IMR-90 (cell line): ENCODE measurements around the gene LRCH3. TPM values are rescaled to one million over a fixed set of nuclear protein-coding genes. Genes with fewer than 3 reads are reported as not detected.

Experiments
- ATAC-seq: fragments of 200-7000 bp; cut with Tn5 transposase; 2 replicates; pipeline ENCODE4 v1.9.1; 2020; ENCODE audit warnings: low read depth, mild to moderate bottlenecking, moderate library complexity
- BruUV-seq: library from RNA; stranded (reverse); fragments of 400-500 nt; replicated peaks from 2 replicates; lab custom pipeline; 2021; lab: Mats Ljungman, UMichigan
- CTCF ChIA-PET: fragments of 300-600 bp; formaldehyde crosslinking; extraction: SDS; loops from one replicate; lab custom pipeline; 2021; ENCODE audit warnings: antibody characterized with exemption; lab: Yijun Ruan, JAX
- POLR2A ChIA-PET: fragments of 300-600 bp; sonication (Branson Sonifier 250); formaldehyde crosslinking; loops from one replicate; lab custom pipeline; 2022; ENCODE audit warnings: antibody characterized with exemption; ENCODE audit not compliant: unreplicated experiment; lab: Charles Lee
- DNase-seq: peaks from one replicate; pipeline ENCODE4 v3.0.0; 2013
- H2AFZ ChIP-seq: replicated peaks from 2 replicates; pipeline ENCODE3; 2013; ENCODE audit warnings: low read length, mild to moderate bottlenecking; ENCODE audit not compliant: poor library complexity
- H2AK5ac ChIP-seq: 2 replicates; pipeline ENCODE4 v1.6.1; 2013; ENCODE audit warnings: low read depth, low read length, inconsistent platforms
- H2AK9ac ChIP-seq: replicated peaks from 2 replicates; pipeline ENCODE3; 2013; ENCODE audit warnings: mild to moderate bottlenecking, low read depth, low read length, moderate library complexity; ENCODE audit not compliant: poor library complexity
- H2BK120ac ChIP-seq: 2 replicates; pipeline ENCODE4 v1.6.1; 2013; ENCODE audit warnings: low read depth, low read length, inconsistent platforms
- H2BK15ac ChIP-seq: 3 replicates; pipeline ENCODE4 v1.6.1; 2013; ENCODE audit warnings: low read depth, low read length, inconsistent platforms
- H2BK20ac ChIP-seq: 2 replicates; pipeline ENCODE4 v1.6.1; 2013; ENCODE audit warnings: low read depth, mild to moderate bottlenecking, inconsistent platforms, low read length, moderate library complexity
- H2BK5ac ChIP-seq: 2 replicates; pipeline ENCODE4 v1.6.1; 2013; ENCODE audit warnings: mild to moderate bottlenecking, low read depth, low read length, inconsistent platforms; ENCODE audit not compliant: poor library complexity, severe bottlenecking
- H3K14ac ChIP-seq: replicated peaks from 2 replicates; pipeline ENCODE4 v1.6.1; 2013; ENCODE audit warnings: low read depth, low read length, inconsistent platforms
- H3K18ac ChIP-seq: 2 replicates; pipeline ENCODE4 v1.6.1; 2013; ENCODE audit warnings: low read depth, low read length, control low read depth
- H3K23ac ChIP-seq: 2 replicates; pipeline ENCODE4 v1.6.1; 2013; ENCODE audit warnings: low read depth, low read length, inconsistent platforms
- H3K27ac ChIP-seq: 2 replicates; pipeline ENCODE4 v1.5.1; 2013; ENCODE audit warnings: mild to moderate bottlenecking, control low read depth, low read length; ENCODE audit not compliant: insufficient read depth
- H3K27me3 ChIP-seq: 2 replicates; pipeline ENCODE4 v1.6.1; 2013; ENCODE audit warnings: low read length; ENCODE audit not compliant: control insufficient read depth, insufficient read depth
- H3K36me3 ChIP-seq: 2 replicates; pipeline ENCODE4 v1.6.1; 2013; ENCODE audit warnings: low read length, mixed read lengths; ENCODE audit not compliant: control insufficient read depth, insufficient read depth
- H3K4ac ChIP-seq: 2 replicates; pipeline ENCODE4 v1.6.1; 2013; ENCODE audit warnings: low read depth, low read length, inconsistent platforms
- H3K4me1 ChIP-seq: 2 replicates; pipeline ENCODE4 v1.6.1; 2013; ENCODE audit warnings: low read length, mixed read lengths; ENCODE audit not compliant: control insufficient read depth, insufficient read depth
- H3K4me2 ChIP-seq: 2 replicates; pipeline ENCODE4 v1.6.1; 2013; ENCODE audit warnings: low read depth, mild to moderate bottlenecking, control low read depth, low read length, moderate library complexity
- H3K4me3 ChIP-seq: 2 replicates; pipeline ENCODE4 v1.5.1; 2013; ENCODE audit warnings: low read depth, mild to moderate bottlenecking, control low read depth, low read length, moderate library complexity; ENCODE audit not compliant: insufficient read depth
- H3K56ac ChIP-seq: 2 replicates; pipeline ENCODE4 v1.6.1; 2013; ENCODE audit warnings: low read length, inconsistent platforms; ENCODE audit not compliant: insufficient read depth; ENCODE audit errors: extremely low read depth
- H3K79me1 ChIP-seq, 2 experiments: 2 replicates each; pipeline ENCODE4 v1.6.1; 2013; ENCODE audit warnings: low read length in 2 of 2, inconsistent platforms in 1 of 2, low read depth in 1 of 2
- H3K9ac ChIP-seq: 2 replicates; pipeline ENCODE4 v1.6.1; 2013; ENCODE audit warnings: low read depth, low read length, control low read depth
- H3K9me1 ChIP-seq: 2 replicates; pipeline ENCODE4 v1.6.1; 2013; ENCODE audit warnings: low read length, inconsistent platforms; ENCODE audit not compliant: insufficient read depth
- H3K9me3 ChIP-seq: 2 replicates; pipeline ENCODE4 v1.6.1; 2013; ENCODE audit warnings: low read length; ENCODE audit not compliant: control insufficient read depth, insufficient read depth
- H4K20me1 ChIP-seq: 2 replicates; pipeline ENCODE4 v1.6.1; 2013; ENCODE audit warnings: low read length, inconsistent platforms; ENCODE audit not compliant: insufficient read depth
- H4K5ac ChIP-seq: 2 replicates; pipeline ENCODE4 v1.6.1; 2013; ENCODE audit warnings: mild to moderate bottlenecking, low read depth, low read length, control low read depth
- H4K8ac ChIP-seq, 2 experiments: 2 replicates each; pipeline ENCODE4 v1.6.1; 2013; ENCODE audit warnings: low read depth in 2 of 2, low read length in 2 of 2, control low read depth in 1 of 2, inconsistent platforms in 1 of 2
- H4K91ac ChIP-seq: 2 replicates; pipeline ENCODE4 v1.6.1; 2013; ENCODE audit warnings: low read depth, low read length, inconsistent platforms; ENCODE audit not compliant: insufficient read depth
- CEBPB ChIP-seq: IDR thresholded peaks from 2 replicates; pipeline ENCODE4 v1.6.1; 2012; ENCODE audit warnings: low read depth, low read length, improper control_type of control experiment
- CHD1 ChIP-seq: IDR thresholded peaks from 2 replicates; pipeline ENCODE4 v1.6.1; 2012; ENCODE audit warnings: low read depth, low read length, improper control_type of control experiment
- ELK1 ChIP-seq: fragments of 150-350 bp; IDR thresholded peaks from 2 replicates; pipeline ENCODE4 v1.6.1; 2016; ENCODE audit warnings: low read depth, mild to moderate bottlenecking, low read length, moderate library complexity, borderline replicate concordance
- FOS ChIP-seq: fragments of 150-350 bp; IDR thresholded peaks from 2 replicates; pipeline ENCODE4 v1.6.1; 2016; ENCODE audit warnings: low read depth, low read length
- POLR2A ChIP-seq: IDR thresholded peaks from 2 replicates; pipeline ENCODE4 v1.6.1; 2012; ENCODE audit warnings: mild to moderate bottlenecking, low read depth, low read length
- RCOR1 ChIP-seq: IDR thresholded peaks from 2 replicates; pipeline ENCODE4 v1.6.1; 2012; ENCODE audit warnings: mild to moderate bottlenecking, low read length, improper control_type of control experiment; ENCODE audit not compliant: insufficient replicate concordance
- USF2 ChIP-seq: fragments of 150-350 bp; IDR thresholded peaks from 2 replicates; pipeline ENCODE4 v1.6.1; 2017; ENCODE audit warnings: mild to moderate bottlenecking, antibody characterized with exemption, low read length, low read depth
- WGBS, 2 experiments: methylation state at CpG; one replicate each; pipeline versions ENCODE4 v1.1.5 to v1.1.7; 2013; ENCODE audit warnings: missing lambda C conversion rate in 2 of 2; ENCODE audit not compliant: insufficient read length in 1 of 2; ENCODE audit errors: extremely low coverage in 2 of 2; 5-methylcytosine and 5-hydroxymethylcytosine counted together
- dilution Hi-C: fragments of 300-500 bp; cut with HindIII; formaldehyde crosslinking; loops from one replicate; pipeline ENCODE4 v1.14.3; 2018; ENCODE audit warnings: low sequenced_read_pairs; ENCODE audit not compliant: unreplicated experiment
- in situ Hi-C: fragments of 300-500 bp; cut with MboI; formaldehyde crosslinking; loops from 3 replicates; pipeline ENCODE4 v1.14.3; 2019; ENCODE audit warnings: low sequenced_read_pairs, inconsistent platforms, mixed read lengths
- intact Hi-C: fragments of 100-400 bp; cut with micrococcal nuclease; formaldehyde crosslinking; loops from 2 replicates; pipeline ENCODE4 v1.10.0; 2022
- polyA plus RNA-seq, 3 experiments: library from polyadenylated mRNA; depleted of rRNA; stranded (reverse); fragments of >200 nt; gene quantifications; 2 replicates each; pipeline ENCODE4 v1.2.3, GENCODE V29; 2012; ENCODE audit warnings: low replicate concordance in 1 of 3
- total RNA-seq: library from RNA; depleted of rRNA; stranded (reverse); fragments of >200 nt; gene quantifications from 2 replicates; pipeline ENCODE4 v1.2.3, GENCODE V29; 2012

The LRCH3 gene
- total and polyA plus RNA-seq, 2 of the 4 experiments (the other 2 are of a cell fraction): 28.5 to 40.5 TPM

GRCh38 chr3:197892162-197892561 is 101.1 kb downstream of the LRCH3 start:
- Histone ChIP-seq H2BK120ac (no peak overlapping the region), H3K23ac (no peak overlapping the region), H3K9me3 (no peaks in the 10 kb centered on the region), H3K56ac (no peak overlapping the region), H4K20me1 (no peaks in the 10 kb centered on the region), H2BK20ac (no peak overlapping the region), H2BK15ac (no peak overlapping the region), H2AK9ac (no peak overlapping the region), H3K4me2 (no peak overlapping the region), H3K9ac (no peak overlapping the region), H2AK5ac (no peak overlapping the region), H3K4me1 (no peaks in the 10 kb centered on the region), H4K91ac (no peak overlapping the region), H2AFZ (no peak overlapping the region), H2BK5ac (no peak overlapping the region), H3K4me3 (no peak overlapping the region), H3K27ac (no peak overlapping the region), H4K5ac (no peak overlapping the region), H4K8ac (no peak overlapping the region), H3K14ac (no peak overlapping the region), H3K18ac (no peak overlapping the region), H3K27me3 (no peaks in the 10 kb centered on the region), H3K36me3 (peaks cover 3% of the 10 kb centered on the region; the same call in 1 of the 2 replicates), H3K9me1 (no peaks in the 10 kb centered on the region), H3K4ac (no peak overlapping the region), H3K79me1 (no peaks in the 10 kb centered on the region)
- 93% methylated on average over 2 of the region's 5 CpGs; no CpG with 5 or more reads in 1 of the 2 experiments for WGBS, 2 experiments
- intact Hi-C loops (no loop called here), in situ Hi-C loops (no loop called here), dilution Hi-C loops (no loop called here)
- no peak for TF ChIP-seq CEBPB
- no peak for TF ChIP-seq CHD1
- no peak for TF ChIP-seq USF2
- no peak for TF ChIP-seq POLR2A
- TF ChIP-seq FOS: no peak
- TF ChIP-seq RCOR1: no peak
- no peak for TF ChIP-seq ELK1
- DNase-seq (no peak), ATAC-seq (no peak)
- ChIA-PET CTCF (no interaction called here), POLR2A (no interaction called here)
- BruUV-seq: no TSS peak
